Adipose tissue (tissue), 3 donors: Measurements from ENCODE around the gene CTRB2. TPM values are rescaled to one million over a fixed set of nuclear protein-coding genes. Genes with fewer than 3 reads are reported as not detected.
"Not testable (repeated sequence)": the region's sequence is repeated elsewhere in the genome, so short reads cannot be mapped to it uniquely, and the experiment has no call there.

Experiments
- H3K27ac ChIP-seq: one replicate; pipeline ENCODE4 v1.5.1; 2013; ENCODE audit warnings: low read depth, low read length
- WGBS, 3 donors: extraction: QIAGEN DNeasy Blood & Tissue Kit; methylation state at CpG; one replicate each; pipeline ENCODE4 v1.1.7; 2013; 5-methylcytosine and 5-hydroxymethylcytosine counted together
- polyA plus RNA-seq, 3 donors: library from polyadenylated mRNA; stranded (reverse); fragments of 200-250 nt; gene quantifications; one replicate each; pipeline ENCODE4 v1.2.3, GENCODE V29; 2013
- donor health status: healthy with polysubstance abuse.
- donor health status: Bipolar disorder and iron deficiency.
- donor health status: healthy.

The CTRB2 gene
- polyA plus RNA-seq, 3 donors, result 1.9 to 31,205 (median 11.5) TPM

GRCh38 chr16:75216127-75216526, 9.2 kb upstream of the CTRB2 start:
- WGBS, 3 donors, result 49 to 92% (median 85%) methylated on average over 2 of the region's 2 CpGs
- H3K27ac ChIP-seq, result no peak overlapping the region

DNA sequence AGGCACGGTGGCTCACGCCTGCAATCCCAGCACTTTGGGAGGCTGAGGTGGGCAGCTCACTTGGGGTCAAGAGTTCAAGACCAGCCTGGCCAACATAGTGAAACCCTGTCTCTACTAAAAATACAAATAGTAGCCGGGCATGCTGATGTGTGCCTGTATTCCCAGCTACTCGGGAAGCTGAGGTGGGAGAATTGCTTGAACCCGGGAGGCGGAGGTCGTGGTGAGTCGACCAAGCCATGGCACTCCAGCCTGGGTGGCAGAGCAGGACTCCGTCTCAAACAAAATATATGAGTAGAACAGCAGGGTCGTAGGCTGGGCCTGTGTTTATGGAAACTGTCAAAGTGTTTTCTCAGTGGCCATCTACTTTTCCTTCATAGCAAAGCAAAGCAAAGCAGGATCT, 4.3 kb upstream of the CTRB2 start:
- not testable (repeated sequence) for H3K27ac ChIP-seq
- 83 to 87% (median 86%) methylated on average over 10 of the region's 10 CpGs for WGBS, 3 donors

- no peak overlapping the region for H3K27ac ChIP-seq
These were observed 3.0 kb upstream of the CTRB2 start for GRCh38 chr16:75209944-75210343.

GRCh38 chr16:75209514-75209913, 2.6 kb upstream of the CTRB2 start:
- not testable (repeated sequence) for H3K27ac ChIP-seq
- WGBS, 3 donors, result 72 to 91% (median 82%) methylated on average over 7 of the region's 7 CpGs

More at GRCh38 chr16:75209944-75210343, 3.0 kb upstream of the CTRB2 start:
- WGBS, 3 donors, result 86 to 92% (median 90%) methylated on average over 5 of the region's 5 CpGs

DNA sequence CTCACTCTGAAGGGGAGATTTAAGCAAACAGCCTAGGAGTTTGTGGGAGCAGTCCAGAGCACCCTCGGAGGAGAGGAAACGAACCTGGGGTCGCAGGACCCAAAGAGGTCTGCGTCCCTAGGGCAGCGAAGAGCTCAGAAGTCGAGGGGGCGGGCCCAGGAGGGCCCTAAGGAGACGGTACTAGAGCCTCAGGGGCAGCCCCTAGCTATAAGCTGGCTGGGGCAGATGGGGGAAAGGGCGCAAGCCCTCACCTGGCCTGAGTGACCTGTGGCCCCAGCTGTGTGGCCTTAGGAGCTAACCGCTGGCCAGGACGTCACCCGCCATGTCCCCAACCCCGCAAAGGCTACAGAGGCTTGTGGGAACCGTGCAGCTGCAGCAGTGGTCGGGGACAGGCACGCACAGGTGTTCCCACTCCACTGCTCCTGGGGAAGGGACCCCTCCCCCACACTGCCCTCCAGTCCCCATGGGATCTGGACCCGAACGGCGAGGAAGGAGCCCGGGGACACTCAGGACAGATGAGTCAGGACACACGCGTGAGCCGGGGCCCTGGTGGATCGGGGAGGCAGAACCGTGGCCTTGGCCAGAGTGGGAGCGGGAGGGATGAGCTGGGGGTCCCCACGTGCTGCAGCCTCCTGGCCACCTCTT, 2.0 kb upstream of the CTRB2 start:
- WGBS, 3 donors, result 64 to 87% (median 84%) methylated on average over 25 to 27 of the region's 27 CpGs
- H3K27ac ChIP-seq, result no peak overlapping the region

- no peak overlapping the region for H3K27ac ChIP-seq
- 75 to 82% (median 80%) methylated on average over 13 of the region's 13 CpGs for WGBS, 3 donors
These were observed 1.4 kb upstream of the CTRB2 start for GRCh38 chr16:75208242-75208825.

- no peak overlapping the region for H3K27ac ChIP-seq
- 82 to 90% (median 83%) methylated on average over 11 of the region's 11 CpGs for WGBS, 3 donors
These were observed 870 bp upstream of the CTRB2 start for GRCh38 chr16:75207831-75208230.

- 44 to 88% (median 76%) methylated on average over 16 to 19 of the region's 25 CpGs for WGBS, 3 donors
- not testable (repeated sequence) for H3K27ac ChIP-seq
These were observed 806 bp downstream of the CTRB2 start for GRCh38 chr16:75205961-75206748.

DNA sequence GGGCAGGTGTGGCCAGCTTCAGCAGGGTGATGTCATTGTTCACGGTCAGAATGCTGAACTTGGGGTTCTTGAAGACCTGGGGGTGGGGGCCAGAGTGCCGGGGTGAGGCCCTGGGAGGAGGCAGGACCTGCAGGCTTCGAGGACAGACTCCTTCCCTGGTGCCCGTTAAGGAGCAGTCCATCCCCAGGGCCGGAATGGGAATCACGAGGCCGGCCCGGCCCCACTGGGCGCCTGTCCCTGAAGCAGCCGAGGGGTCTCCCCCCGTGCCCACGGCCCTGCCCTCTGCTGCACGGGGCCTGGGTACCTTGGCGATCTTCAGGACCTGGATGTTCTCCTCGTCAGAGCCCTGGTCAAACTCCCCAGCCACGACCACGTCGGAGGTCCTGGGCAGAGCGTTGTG, 1.5 kb downstream of the CTRB2 start:
- 42 to 100% (median 90%) methylated on average over 1 to 8 of the region's 19 CpGs for WGBS, 3 donors
- not testable (repeated sequence) for H3K27ac ChIP-seq

DNA sequence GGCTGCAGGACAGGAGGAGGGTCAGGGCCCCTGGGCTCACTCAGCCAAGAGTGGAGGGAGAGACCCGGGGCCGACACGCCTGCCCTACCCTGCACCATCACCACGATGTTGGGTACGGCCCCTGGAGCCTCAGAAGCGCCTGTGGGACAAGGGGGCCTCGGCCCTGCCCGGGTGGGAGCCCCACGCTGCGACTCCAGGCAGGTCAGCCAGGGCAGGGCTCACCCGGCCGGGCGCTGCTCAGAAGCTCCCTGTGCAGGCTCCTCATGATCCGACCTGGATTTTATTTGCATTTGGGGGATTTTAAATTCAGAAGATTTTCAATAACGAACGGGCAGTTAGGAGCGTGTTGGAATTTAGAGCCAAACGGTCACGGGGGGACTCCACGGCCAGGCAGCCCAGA, 2.1 kb downstream of the CTRB2 start:
- not testable (repeated sequence) for H3K27ac ChIP-seq
- WGBS, 3 donors, result no CpG with 5 or more reads among the region's 20 CpGs

DNA sequence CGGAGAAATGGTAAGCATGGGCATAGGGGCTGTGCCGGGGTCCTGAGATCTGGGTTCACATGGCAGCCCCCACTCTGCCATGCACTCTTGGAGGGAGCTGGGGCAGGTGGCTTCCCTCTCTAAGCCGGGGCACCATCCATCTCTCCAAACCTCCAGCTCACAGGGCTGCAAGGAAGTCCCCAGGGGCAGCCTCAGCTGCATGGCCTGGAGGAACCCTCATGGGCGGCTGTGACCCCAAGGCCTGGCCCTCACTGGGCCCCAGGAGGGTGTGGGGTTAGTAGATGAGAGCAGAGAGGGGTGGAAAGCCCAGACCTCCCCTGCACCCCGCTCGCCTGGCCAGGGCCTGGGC, 2.6 kb downstream of the CTRB2 start:
- 79 to 97% (median 94%) methylated on average over 4 to 6 of the region's 6 CpGs for WGBS, 3 donors
- no peak overlapping the region for H3K27ac ChIP-seq

- WGBS, 3 donors, result 71 to 81% (median 72%) methylated on average over 13 of the region's 13 CpGs
- no peak overlapping the region for H3K27ac ChIP-seq
These were observed 3.1 kb downstream of the CTRB2 start for GRCh38 chr16:75203667-75204409.

- WGBS, 3 donors, result 77 to 90% (median 90%) methylated on average over 12 of the region's 12 CpGs
These were observed 3.9 kb downstream of the CTRB2 start for GRCh38 chr16:75203096-75203495.

GRCh38 chr16:75202069-75202590, 4.8 kb downstream of the CTRB2 start:
- no peak overlapping the region for H3K27ac ChIP-seq
- WGBS, 3 donors, result 85 to 97% (median 89%) methylated on average over 13 of the region's 13 CpGs

More at GRCh38 chr16:75203096-75203495, 3.9 kb downstream of the CTRB2 start:
- no peak overlapping the region for H3K27ac ChIP-seq

- WGBS, 3 donors, result 26 to 31% (median 28%) methylated on average over 18 of the region's 18 CpGs
- no peak overlapping the region for H3K27ac ChIP-seq
These were observed 8.8 kb downstream of the CTRB2 start for GRCh38 chr16:75198135-75198600.

DNA sequence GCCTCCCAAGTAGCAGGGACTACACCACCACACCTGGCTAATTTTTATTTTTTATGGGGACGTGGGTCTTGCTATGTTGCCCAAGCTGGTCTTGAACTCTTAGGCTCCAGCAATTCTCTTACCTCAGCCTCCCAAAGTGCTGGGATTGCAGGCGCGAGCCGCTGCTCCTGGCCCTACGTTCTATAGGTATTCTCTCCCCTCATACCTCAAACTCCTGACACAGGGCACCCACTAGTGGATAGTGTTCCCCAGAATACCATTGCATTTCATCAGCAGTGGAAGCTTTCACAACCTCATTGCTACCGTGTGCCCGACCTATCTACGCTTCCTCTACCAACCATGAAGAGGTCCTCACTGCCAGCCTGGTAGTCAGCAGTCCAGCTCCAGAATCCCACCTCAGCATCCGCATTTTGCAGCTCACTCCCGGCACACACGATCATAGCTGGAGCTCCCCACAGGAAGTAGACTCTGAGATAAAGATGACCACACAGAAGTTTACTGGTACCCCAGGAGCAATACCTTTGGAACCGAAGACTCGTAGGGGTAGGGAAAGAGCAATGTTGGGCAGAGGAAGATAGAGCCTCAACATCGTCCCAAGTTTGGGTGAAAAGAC, 9.3 kb downstream of the CTRB2 start:
- 45 to 47% (median 46%) methylated on average over 14 of the region's 14 CpGs for WGBS, 3 donors
- no peak overlapping the region for H3K27ac ChIP-seq

DNA sequence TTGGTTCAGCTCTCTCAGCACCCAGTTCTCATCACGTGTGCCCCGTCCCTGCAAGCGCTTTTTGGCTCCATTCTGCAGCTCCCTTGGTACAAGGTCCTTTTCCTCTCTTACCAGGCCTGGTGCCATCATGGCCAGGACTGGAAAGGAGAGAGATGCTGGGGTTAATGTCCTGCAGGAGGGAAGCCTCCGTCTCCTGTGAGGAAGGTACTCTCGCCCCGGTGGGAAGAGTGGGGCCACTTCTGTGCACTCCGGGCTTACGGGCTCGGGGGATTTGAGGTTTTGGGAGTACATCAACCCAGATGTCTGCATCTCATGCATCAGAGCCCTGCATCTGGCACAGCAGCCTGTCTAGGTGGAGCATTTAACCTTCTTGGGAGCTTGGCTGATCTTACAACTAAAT, 10.1 kb downstream of the CTRB2 start:
- H3K27ac ChIP-seq, result no peak overlapping the region
- 61 to 70% (median 64%) methylated on average over 9 of the region's 9 CpGs for WGBS, 3 donors
